Measurements from ENCODE around the gene ADK.

ADK gene

GRCh38 chr10:74238516-74238915 is 87.5 kb downstream of the ADK start:
- no peak overlapping the region for H3K4me3 ChIP-seq (ENCODE audit: low read length)
- no peaks in the 10 kb centered on the region for H4K20me1 ChIP-seq (ENCODE audit: insufficient read depth, low read length)
- H2AFZ ChIP-seq (ENCODE audit: low read depth, low read length) = no peak overlapping the region
- H3K27ac ChIP-seq (ENCODE audit: low read length) = no peak overlapping the region
- H3K27me3 ChIP-seq (ENCODE audit: low read depth, low read length) = no peaks in the 10 kb centered on the region
- TF ChIP-seq EZH2phosphoT487 (IDR thresholded peaks at IDR 0.05; ENCODE audit: low read depth) (no peak), CTCF (IDR thresholded peaks at IDR 0.05; ENCODE audit: low read depth, low read length) (no peak)
- no peaks in the 10 kb centered on the region for H3K36me3 ChIP-seq (replicated peaks; ENCODE audit: low read depth, low read length)
- H3K4me2 ChIP-seq (ENCODE audit: low read length) = no peak overlapping the region
- H3K9ac ChIP-seq (ENCODE audit: low read length) = no peak overlapping the region
- H3K4me1 ChIP-seq (ENCODE audit: low read length) = no peaks in the 10 kb centered on the region
- H3K79me2 ChIP-seq (ENCODE audit: low read length) = no peaks in the 10 kb centered on the region
- no peaks in the 10 kb centered on the region for H3K9me3 ChIP-seq (ENCODE audit: insufficient read depth, low read length)

- Histone ChIP-seq H3K27ac (ENCODE audit: low read length) (no peak overlapping the region), H3K36me3 (replicated peaks; ENCODE audit: low read depth, low read length) (no peaks in the 10 kb centered on the region), H3K9me3 (ENCODE audit: insufficient read depth, low read length) (no peaks in the 10 kb centered on the region), H3K27me3 (ENCODE audit: low read depth, low read length) (no peaks in the 10 kb centered on the region), H3K4me3 (ENCODE audit: low read length) (no peak overlapping the region), H4K20me1 (ENCODE audit: insufficient read depth, low read length) (no peaks in the 10 kb centered on the region), H3K4me1 (ENCODE audit: low read length) (no peaks in the 10 kb centered on the region), H2AFZ (ENCODE audit: low read depth, low read length) (no peak overlapping the region), H3K79me2 (ENCODE audit: low read length) (no peaks in the 10 kb centered on the region), H3K9ac (ENCODE audit: low read length) (no peak overlapping the region), H3K4me2 (ENCODE audit: low read length) (no peak overlapping the region)
- TF ChIP-seq CTCF (IDR thresholded peaks at IDR 0.05; ENCODE audit: low read depth, low read length) = no peak
- TF ChIP-seq EZH2phosphoT487 (IDR thresholded peaks at IDR 0.05; ENCODE audit: low read depth) = no peak
Measured at GRCh38 chr10:74243067-74243466, 92.0 kb downstream of the ADK start.

- H3K79me2 ChIP-seq (ENCODE audit: low read length) = no peaks in the 10 kb centered on the region
- H3K27ac ChIP-seq (ENCODE audit: low read length) = no peak overlapping the region
- H3K27me3 ChIP-seq (ENCODE audit: low read depth, low read length) = no peaks in the 10 kb centered on the region
- H4K20me1 ChIP-seq (ENCODE audit: insufficient read depth, low read length) = no peaks in the 10 kb centered on the region
- H3K4me3 ChIP-seq (ENCODE audit: low read length) = no peak overlapping the region
- no peak overlapping the region for H3K9ac ChIP-seq (ENCODE audit: low read length)
- no peaks in the 10 kb centered on the region for H3K4me1 ChIP-seq (ENCODE audit: low read length)
- H2AFZ ChIP-seq (ENCODE audit: low read depth, low read length) = no peak overlapping the region
- no peaks in the 10 kb centered on the region for H3K9me3 ChIP-seq (ENCODE audit: insufficient read depth, low read length)
- peak; percentile 58 for TF ChIP-seq CTCF (IDR thresholded peaks at IDR 0.05; ENCODE audit: low read depth, low read length)
- TF ChIP-seq EZH2phosphoT487 (IDR thresholded peaks at IDR 0.05; ENCODE audit: low read depth) = no peak
- no peaks in the 10 kb centered on the region for H3K36me3 ChIP-seq (replicated peaks; ENCODE audit: low read depth, low read length)
- no peak overlapping the region for H3K4me2 ChIP-seq (ENCODE audit: low read length)
Measured at GRCh38 chr10:74244097-74244685, 93.2 kb downstream of the ADK start.

GRCh38 chr10:74244807-74245206 is 93.8 kb downstream of the ADK start:
- H3K36me3 ChIP-seq (replicated peaks; ENCODE audit: low read depth, low read length) = no peaks in the 10 kb centered on the region
- H3K4me2 ChIP-seq (ENCODE audit: low read length) = no peak overlapping the region
- no peak overlapping the region for H3K4me3 ChIP-seq (ENCODE audit: low read length)
- no peaks in the 10 kb centered on the region for H3K27me3 ChIP-seq (ENCODE audit: low read depth, low read length)
- H3K9ac ChIP-seq (ENCODE audit: low read length) = no peak overlapping the region
- no peak overlapping the region for H3K27ac ChIP-seq (ENCODE audit: low read length)
- H4K20me1 ChIP-seq (ENCODE audit: insufficient read depth, low read length) = no peaks in the 10 kb centered on the region
- H2AFZ ChIP-seq (ENCODE audit: low read depth, low read length) = no peak overlapping the region
- H3K9me3 ChIP-seq (ENCODE audit: insufficient read depth, low read length) = no peaks in the 10 kb centered on the region
- no peaks in the 10 kb centered on the region for H3K4me1 ChIP-seq (ENCODE audit: low read length)
- no peak for TF ChIP-seq CTCF (IDR thresholded peaks at IDR 0.05; ENCODE audit: low read depth, low read length)
- TF ChIP-seq EZH2phosphoT487 (IDR thresholded peaks at IDR 0.05; ENCODE audit: low read depth) = no peak
- H3K79me2 ChIP-seq (ENCODE audit: low read length) = no peaks in the 10 kb centered on the region

Data from OCI-LY3 (cell line).